NCI-H446 (cell line): Measurements from ENCODE around the gene AADACL4.
"Not testable (repeated sequence)": the region's sequence is repeated elsewhere in the genome, so short reads cannot be mapped to it uniquely, and the experiment has no call there.

ENCODE experiments used
- DNase-seq, 2 experiments: peaks; one replicate each; lab custom pipeline; 2025; lab: John Stamatoyannopoulos, UW

AADACL4 gene

DNA sequence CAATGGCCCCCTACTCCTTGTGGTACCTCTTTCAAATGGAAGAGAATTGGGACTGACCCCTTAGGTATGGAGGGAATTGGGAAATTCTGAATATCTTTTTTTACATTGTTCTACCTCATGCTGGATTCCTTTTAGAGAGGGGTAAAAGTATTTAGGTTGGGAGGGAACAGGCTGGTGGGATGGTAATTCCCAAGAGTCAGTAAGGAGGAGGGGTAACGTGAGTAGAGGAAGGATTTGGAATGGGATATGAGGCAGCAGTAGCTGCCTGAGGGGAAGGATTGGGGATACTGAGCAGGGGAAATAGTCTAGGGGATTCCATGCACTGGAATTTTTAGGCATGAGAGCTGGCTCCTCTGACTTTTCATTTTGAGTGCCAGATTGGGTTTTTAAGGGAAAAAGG, 68.2 kb downstream of the AADACL4 start:
- DNase-seq, result no peak

DNA sequence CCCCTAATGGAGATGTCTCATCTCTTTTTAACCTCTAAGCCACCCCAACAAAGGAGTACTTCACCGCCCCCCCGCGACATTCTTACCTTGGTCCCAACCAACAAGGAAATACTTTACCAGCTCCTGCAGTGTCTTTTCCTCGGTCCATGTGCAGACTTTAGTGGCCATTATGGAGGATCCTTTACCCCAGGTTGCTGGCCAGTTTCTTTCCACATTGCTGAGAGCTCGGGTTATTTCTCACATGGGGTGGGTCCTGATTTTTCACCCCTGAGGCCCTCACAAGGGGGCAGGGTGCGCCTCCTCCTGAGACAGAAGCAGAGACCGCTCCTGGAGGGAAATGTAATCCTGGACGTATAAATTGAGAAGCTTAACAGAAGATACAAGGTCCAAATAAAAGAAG, 69.0 kb downstream of the AADACL4 start:
- no peak for DNase-seq

DNA sequence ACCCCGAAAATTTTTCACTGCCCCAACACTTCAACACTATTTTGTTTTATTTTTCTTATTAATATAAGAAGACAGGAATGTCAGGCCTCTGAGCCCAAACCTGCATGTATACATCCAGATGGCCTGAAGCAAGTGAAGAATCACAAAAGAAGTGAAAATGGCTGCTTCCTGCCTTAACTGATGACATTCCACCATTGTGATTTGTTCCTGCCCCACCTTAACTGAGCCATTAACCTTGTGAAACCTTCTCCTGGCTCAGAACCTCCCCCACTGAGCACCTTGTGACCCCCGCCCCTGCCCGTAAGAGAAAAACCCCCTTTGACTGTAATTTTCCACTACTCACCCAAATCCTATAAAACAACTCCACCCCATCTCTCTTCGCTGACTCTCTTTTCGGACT, 69.8 kb downstream of the AADACL4 start:
- DNase-seq, result not testable (repeated sequence)

DNA sequence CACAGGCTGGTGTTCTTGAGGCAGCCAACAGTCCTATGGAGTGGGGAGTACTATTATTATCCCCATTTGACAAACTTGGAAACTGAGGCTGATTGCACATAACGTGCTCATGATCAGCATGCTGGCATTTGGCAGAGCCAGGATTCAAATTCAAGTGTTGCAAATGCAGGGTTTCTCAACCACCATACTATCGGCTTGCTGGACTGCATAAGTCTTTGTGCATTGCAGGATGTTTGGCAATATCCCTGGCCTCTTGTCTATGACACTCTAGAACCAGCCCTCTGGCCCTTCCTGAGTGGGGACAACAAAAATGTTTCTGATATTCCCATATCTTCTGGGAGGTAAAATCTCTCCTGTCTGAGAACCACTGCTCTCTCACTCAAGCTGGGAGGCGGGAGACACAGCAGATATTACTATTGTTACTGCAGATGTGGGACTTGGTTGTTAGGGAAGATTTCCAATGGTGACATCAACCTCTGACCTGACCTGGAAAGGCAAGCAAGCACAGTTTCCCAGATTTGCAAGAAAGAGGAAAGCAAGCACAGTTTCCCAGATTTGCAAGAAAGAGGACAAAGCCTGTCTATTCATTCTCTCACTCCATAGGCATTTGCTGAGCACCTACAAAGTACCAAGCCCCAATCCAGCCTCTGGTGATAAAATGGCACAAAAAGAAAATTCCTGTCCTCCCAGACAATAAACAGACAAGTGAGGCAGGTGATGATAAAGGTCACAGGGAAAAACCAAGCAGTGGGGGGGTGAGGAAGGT, 71.0 kb downstream of the AADACL4 start:
- no peak for DNase-seq

DNA sequence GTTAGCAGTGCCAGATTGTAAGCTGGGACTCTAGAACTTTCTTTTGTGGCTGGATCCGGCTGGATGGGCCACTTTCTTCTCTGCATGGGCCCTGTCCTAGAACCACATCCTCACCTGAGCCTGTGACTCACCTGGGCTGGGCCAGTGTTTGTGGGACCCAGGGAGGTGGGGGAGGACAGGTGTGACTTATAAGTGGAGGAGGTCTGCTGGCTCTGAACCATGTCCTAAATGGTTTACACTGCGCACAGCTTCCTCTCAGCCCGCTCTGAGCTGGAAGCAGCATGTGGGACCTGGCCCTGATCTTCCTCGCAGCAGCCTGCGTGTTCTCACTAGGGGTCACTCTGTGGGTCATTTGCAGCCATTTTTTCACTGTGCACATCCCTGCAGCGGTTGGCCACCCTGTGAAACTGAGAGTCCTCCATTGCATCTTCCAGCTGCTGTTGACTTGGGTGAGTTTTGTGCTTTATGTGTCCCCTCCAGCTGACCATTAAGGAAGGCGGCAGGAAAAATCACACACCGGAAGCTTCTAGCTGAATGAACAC, 72.1 kb downstream of the AADACL4 start, which contains the start of gene AADACL3:
TSS of gene AADACL3 (plus strand) at position 215 of the 542 bp plus-strand sequence. CDS start at position 282, 67 bp downstream.
- DNase-seq, result no peak
